Left ventricle myocardium inferior (tissue), 1 donor: ENCODE measurements around the gene C14orf93. TPM values are rescaled to one million over a fixed set of nuclear protein-coding genes. Genes with fewer than 3 reads are reported as not detected.
"Not testable (repeated sequence)": the region's sequence is repeated elsewhere in the genome, so short reads cannot be mapped to it uniquely, and the experiment has no call there.

Experiments
- DNase-seq: peaks from one replicate; pipeline ENCODE4 v3.0.0-alpha.2; 2020
- H3K27ac ChIP-seq: fragments of 200-600 bp; replicated peaks from 2 replicates; pipeline ENCODE4 v1.8.0; 2021
- H3K27me3 ChIP-seq: fragments of 200-600 bp; 2 replicates; pipeline ENCODE4 v1.8.0; 2021; ENCODE audit warnings: low read depth
- H3K36me3 ChIP-seq: fragments of 200-600 bp; 2 replicates; pipeline ENCODE4 v1.8.0; 2021
- H3K4me1 ChIP-seq: fragments of 200-600 bp; 2 replicates; pipeline ENCODE4 v1.8.0; 2021
- H3K4me3 ChIP-seq: fragments of 200-600 bp; 2 replicates; pipeline ENCODE4 v1.8.0; 2021; ENCODE audit warnings: mild to moderate bottlenecking, moderate library complexity
- H3K9me3 ChIP-seq: fragments of 200-600 bp; replicated peaks from 2 replicates; pipeline ENCODE4 v1.8.0; 2021
- intact Hi-C: fragments of 100-400 bp; cut with micrococcal nuclease; formaldehyde crosslinking; loops from one replicate; pipeline ENCODE4 v1.11.0; 2022
- total RNA-seq: library from RNA; stranded (reverse); fragmentation: NEBNext Ultra II Directional; extraction: Animal tissue kit (Norgen Biotek cat#: 25700); gene quantifications from one replicate; pipeline ENCODE4 v1.2.1, GENCODE V29; 2021
- TF ChIP-seq, protein P1 (sequence below): fragments of 200-600 bp; IDR thresholded peaks from 2 replicates; pipeline ENCODE4 v1.8.0; 2021; ENCODE audit warnings: antibody characterized with exemption, mild to moderate bottlenecking, borderline replicate concordance
- donor health status: DM: no; HTN: yes; CAD: no; lungs with severe emphysema.

The C14orf93 gene
- total RNA-seq, 1 donor from 2014 or later: 4.9 TPM

DNA sequence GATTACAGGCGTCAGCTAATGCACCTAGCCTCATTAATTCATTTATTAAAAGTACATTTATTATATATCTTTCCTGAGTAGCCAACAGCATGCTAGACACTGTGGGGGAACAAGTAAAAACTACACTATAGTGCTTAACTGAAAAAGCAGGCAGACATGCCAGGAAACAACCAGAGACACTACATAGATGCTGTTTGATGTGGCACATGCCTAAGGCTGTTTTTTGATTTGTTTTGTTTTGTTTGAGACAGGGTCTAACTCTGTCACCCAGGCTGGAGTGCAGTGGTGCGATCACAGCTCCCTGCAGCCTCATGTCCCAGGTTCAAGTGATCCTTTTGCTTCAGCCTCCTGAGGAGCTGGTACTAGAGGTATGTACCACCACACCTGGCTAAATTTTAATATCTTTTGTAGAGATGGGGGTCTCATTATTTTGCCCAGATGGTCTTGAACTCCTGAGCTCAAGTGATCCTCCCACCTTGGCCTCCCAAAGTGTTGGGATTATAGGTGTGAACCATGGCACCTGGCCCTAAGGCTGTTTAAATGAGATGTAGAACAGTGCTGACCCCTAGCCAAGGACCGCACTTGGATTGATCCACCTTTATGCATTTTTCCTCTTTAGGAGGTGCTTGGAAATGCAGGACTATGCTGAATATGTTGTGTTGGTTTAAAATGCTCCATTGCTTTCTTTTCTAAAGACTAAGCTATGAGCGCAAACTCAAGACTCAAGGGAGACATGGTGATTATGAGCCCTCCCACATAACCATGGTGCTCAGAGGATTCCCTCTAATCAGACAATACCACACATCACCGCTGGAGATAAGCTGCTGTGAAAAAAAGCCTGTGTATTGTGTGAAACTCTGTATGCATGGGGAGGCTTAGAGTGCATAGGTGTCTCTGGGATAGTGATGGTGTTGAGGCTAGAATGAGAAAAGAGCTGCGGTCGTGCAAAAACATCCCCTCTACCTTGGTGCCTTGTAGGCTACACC, 10.5 kb upstream of the C14orf93 start:
- H3K4me3 ChIP-seq: no peak overlapping the region
- H3K27ac ChIP-seq: no peak overlapping the region
- peaks cover 5% of the 10 kb centered on the region for H3K36me3 ChIP-seq
- no peaks in the 10 kb centered on the region for H3K9me3 ChIP-seq
- TF ChIP-seq, protein P1, sequence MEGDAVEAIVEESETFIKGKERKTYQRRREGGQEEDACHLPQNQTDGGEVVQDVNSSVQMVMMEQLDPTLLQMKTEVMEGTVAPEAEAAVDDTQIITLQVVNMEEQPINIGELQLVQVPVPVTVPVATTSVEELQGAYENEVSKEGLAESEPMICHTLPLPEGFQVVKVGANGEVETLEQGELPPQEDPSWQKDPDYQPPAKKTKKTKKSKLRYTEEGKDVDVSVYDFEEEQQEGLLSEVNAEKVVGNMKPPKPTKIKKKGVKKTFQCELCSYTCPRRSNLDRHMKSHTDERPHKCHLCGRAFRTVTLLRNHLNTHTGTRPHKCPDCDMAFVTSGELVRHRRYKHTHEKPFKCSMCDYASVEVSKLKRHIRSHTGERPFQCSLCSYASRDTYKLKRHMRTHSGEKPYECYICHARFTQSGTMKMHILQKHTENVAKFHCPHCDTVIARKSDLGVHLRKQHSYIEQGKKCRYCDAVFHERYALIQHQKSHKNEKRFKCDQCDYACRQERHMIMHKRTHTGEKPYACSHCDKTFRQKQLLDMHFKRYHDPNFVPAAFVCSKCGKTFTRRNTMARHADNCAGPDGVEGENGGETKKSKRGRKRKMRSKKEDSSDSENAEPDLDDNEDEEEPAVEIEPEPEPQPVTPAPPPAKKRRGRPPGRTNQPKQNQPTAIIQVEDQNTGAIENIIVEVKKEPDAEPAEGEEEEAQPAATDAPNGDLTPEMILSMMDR: no peak
- DNase-seq: no peak
- H3K4me1 ChIP-seq: peaks cover 3% of the 10 kb centered on the region
- H3K27me3 ChIP-seq: no peaks in the 10 kb centered on the region
- intact Hi-C loops: no loop called here

DNA sequence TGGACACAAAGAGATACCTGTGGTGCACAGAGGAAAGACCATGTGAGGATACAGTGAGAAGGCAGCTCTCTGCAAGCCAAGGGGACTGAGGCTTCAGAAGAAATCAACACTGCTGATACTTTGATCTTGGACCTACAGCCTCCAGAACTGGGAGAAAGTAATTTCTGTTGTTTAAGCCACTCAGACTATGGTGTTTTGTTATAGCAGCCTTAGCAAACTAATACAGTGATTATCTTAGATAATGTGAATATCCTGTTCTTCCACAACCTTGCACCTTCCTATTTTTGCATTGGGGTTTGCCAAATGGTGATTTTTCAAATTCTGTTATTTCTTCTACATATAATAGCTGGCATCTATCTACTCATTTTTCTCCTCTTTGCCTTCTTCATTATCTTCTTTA, 8.2 kb upstream of the C14orf93 start:
- Histone ChIP-seq H3K4me1 (no peaks in the 10 kb centered on the region), H3K4me3 (no peak overlapping the region), H3K27me3 (no peaks in the 10 kb centered on the region), H3K9me3 (no peaks in the 10 kb centered on the region), H3K36me3 (no peaks in the 10 kb centered on the region), H3K27ac (no peak overlapping the region)
- TF ChIP-seq, protein P1: no peak
- intact Hi-C loops: no loop called here
- no peak for DNase-seq

DNA sequence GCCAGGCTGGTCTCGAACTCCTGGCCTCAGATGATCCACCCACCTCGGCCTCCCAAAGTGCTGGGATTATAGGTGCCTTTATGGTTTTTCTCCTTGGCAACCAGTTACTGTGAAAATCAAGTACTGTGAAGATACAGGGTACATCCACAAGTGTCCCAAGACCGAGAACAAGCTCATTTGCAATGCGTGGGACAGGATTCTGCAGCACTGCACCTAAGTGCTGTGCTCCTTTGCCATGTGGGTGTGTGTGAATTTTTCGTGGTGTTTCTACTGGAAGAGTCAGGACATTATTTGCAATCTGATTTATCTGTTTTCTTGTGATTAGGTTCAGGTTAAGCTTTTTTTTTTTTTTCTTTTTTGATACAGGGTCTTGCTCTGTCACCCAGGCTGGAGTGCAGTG, 7.1 kb upstream of the C14orf93 start:
- Histone ChIP-seq H3K27ac (no peak overlapping the region), H3K9me3 (no peaks in the 10 kb centered on the region), H3K27me3 (no peaks in the 10 kb centered on the region), H3K4me3 (no peak overlapping the region), H3K4me1 (no peaks in the 10 kb centered on the region), H3K36me3 (no peaks in the 10 kb centered on the region)
- no peak for DNase-seq
- TF ChIP-seq, protein P1: no peak
- intact Hi-C loops: no loop called here

DNA sequence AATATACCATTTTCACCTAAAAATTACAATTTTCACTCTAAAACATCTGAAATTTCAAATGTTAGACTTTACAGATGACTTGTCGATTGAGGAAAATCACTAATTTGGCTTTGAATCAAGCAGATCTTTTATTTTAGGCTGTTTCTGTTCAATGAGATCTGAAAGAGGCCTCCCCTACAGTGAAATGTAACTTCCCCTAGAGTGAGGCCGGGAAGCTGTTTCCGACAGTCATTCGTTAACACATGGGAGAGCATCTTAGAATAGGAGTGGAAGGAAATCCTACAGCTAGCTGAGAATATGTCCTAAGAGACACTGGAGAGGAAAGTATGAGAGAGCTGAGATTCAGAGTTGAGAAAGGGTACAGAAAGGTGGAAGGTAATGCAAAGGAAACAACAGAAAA, 5.7 kb upstream of the C14orf93 start:
- no peak for DNase-seq
- TF ChIP-seq, protein P1: no peak
- intact Hi-C loops: no loop called here
- H3K4me3 ChIP-seq: no peak overlapping the region
- H3K27ac ChIP-seq: no peak overlapping the region
- no peaks in the 10 kb centered on the region for H3K9me3 ChIP-seq
- H3K27me3 ChIP-seq: no peaks in the 10 kb centered on the region
- no peaks in the 10 kb centered on the region for H3K4me1 ChIP-seq
- H3K36me3 ChIP-seq: no peaks in the 10 kb centered on the region

DNA sequence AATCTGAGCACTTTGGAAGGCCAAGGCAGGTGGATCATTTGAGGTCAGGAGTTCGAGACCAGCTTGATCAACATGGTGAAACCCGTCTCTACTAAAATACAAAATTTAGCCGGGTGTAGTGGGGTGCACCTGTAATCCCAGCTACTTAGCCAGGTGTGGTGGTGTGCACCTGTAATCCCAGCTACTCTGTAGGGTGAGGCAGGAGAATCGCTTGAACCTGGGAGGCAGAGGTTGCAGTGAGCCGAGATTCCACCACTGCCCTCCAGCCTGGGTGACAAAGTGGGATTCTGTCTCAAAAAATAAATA, 3.8 kb upstream of the C14orf93 start:
- H3K27ac ChIP-seq, intact Hi-C loops, DNase-seq, H3K36me3 ChIP-seq, H3K9me3 ChIP-seq, H3K27me3 ChIP-seq, H3K4me3 ChIP-seq: not testable (repeated sequence)
- H3K4me1 ChIP-seq: peaks cover 16% of the 10 kb centered on the region

DNA sequence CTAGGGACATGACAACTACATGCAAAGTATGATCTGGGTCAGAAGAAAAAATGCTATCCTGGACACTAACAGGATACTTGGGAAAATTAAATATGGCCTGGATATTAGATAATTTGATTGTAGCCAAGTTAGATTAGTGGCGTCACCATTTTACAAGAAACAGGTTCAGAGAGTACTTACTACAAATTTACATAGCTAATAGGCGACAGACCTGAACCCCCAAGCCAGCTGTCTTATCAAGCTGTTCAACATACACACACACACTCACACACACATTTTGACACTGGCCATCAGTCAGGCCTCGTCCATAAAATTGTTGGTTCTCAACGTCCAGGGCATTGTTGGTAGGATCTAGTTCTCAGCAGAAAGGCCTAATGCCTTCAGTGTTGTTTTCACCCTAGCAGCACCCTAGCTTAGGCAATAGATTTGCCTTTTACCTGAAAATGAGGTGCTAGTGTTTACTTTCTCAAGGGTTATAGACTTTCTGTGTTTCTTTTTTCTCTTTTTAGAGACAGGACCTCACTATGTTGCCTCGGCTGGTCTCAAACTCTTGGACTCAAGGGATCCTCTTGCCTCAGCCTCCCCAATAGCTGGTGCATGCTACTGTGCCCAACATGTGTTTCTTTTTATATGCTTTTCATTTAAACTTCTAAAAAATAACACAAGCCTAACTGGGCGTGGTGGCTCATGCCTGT, 3.3 kb upstream of the C14orf93 start:
- peaks cover 21% of the 10 kb centered on the region for H3K4me1 ChIP-seq
- TF ChIP-seq, protein P1: no peak
- no peak for DNase-seq

More for the DNA sequence above, 3.3 kb upstream of the C14orf93 start:
- H3K27me3 ChIP-seq: no peaks in the 10 kb centered on the region
- intact Hi-C loops: no loop called here
- no peak overlapping the region for H3K4me3 ChIP-seq
- H3K27ac ChIP-seq: no peak overlapping the region
- no peaks in the 10 kb centered on the region for H3K9me3 ChIP-seq
- no peaks in the 10 kb centered on the region for H3K36me3 ChIP-seq
